Panc1 (cell line): ENCODE results near the gene H2AZ2. TPM values are rescaled to one million over a fixed set of nuclear protein-coding genes. Genes with fewer than 3 reads are reported as not detected.
"Not testable (repeated sequence)": the region's sequence is repeated elsewhere in the genome, so short reads cannot be mapped to it uniquely, and the experiment has no call there.

Source experiments
- ATAC-seq: fragments of 200-7000 bp; cut with Tn5 transposase; 2 replicates; pipeline ENCODE4 v1.9.1; 2020; ENCODE audit warnings: mild to moderate bottlenecking, moderate library complexity
- BruUV-seq: library from RNA; stranded (reverse); fragments of 400-500 nt; replicated peaks from 2 replicates; lab custom pipeline; 2021; lab: Mats Ljungman, UMichigan
- CTCF ChIA-PET: fragments of 300-600 bp; sonication (Branson Sonifier 250); formaldehyde crosslinking; loops from one replicate; lab custom pipeline; 2022; ENCODE audit warnings: antibody characterized with exemption; lab: Charles Lee
- POLR2A ChIA-PET: fragments of 300-600 bp; sonication (Branson Sonifier 250); formaldehyde crosslinking; loops from one replicate; lab custom pipeline; 2022; ENCODE audit warnings: antibody characterized with exemption; lab: Charles Lee
- DNase-seq: peaks from one replicate; pipeline ENCODE4 v3.0.0-alpha.2; 2010; ENCODE audit warnings: low read depth, low spot score
- H3K27ac ChIP-seq: 2 replicates; pipeline ENCODE4 v1.5.1; 2011; ENCODE audit warnings: mild to moderate bottlenecking, low read length, inconsistent platforms
- H3K27me3 ChIP-seq: fragments of 200-500 bp; sonication (Bioruptor generic); 2 replicates; pipeline ENCODE4 v1.6.0; 2014; ENCODE audit warnings: low read length, inconsistent platforms; ENCODE audit not compliant: control insufficient read depth, insufficient read depth
- H3K36me3 ChIP-seq: fragments of 200-500 bp; sonication (Bioruptor generic); 2 replicates; pipeline ENCODE4 v1.5.1; 2014; ENCODE audit warnings: inconsistent platforms, mild to moderate bottlenecking, low read length, moderate library complexity; ENCODE audit not compliant: control insufficient read depth, insufficient read depth
- H3K4me1 ChIP-seq: 2 replicates; pipeline ENCODE4 v1.5.1; 2011; ENCODE audit warnings: inconsistent platforms, mild to moderate bottlenecking, low read length, moderate library complexity; ENCODE audit not compliant: control insufficient read depth, insufficient read depth
- H3K4me3 ChIP-seq, 2 experiments: 2 replicates each; pipeline ENCODE4 v1.5.1; 2011 to 2012; ENCODE audit warnings: low read depth in 2 of 2, low read length in 2 of 2, mild to moderate bottlenecking in 2 of 2, inconsistent platforms in 1 of 2, moderate library complexity in 1 of 2
- H3K9me3 ChIP-seq: fragments of 200-500 bp; sonication (Bioruptor generic); 2 replicates; pipeline ENCODE4 v1.5.1; 2014; ENCODE audit warnings: low read depth, mild to moderate bottlenecking, inconsistent platforms, low read length, moderate library complexity; ENCODE audit not compliant: control insufficient read depth, insufficient read depth
- POLR2AphosphoS5 ChIP-seq: IDR thresholded peaks from 2 replicates; pipeline ENCODE4 v1.6.1; 2012; ENCODE audit warnings: mild to moderate bottlenecking, low read depth, low read length, moderate library complexity
- REST ChIP-seq, 2 experiments: IDR thresholded peaks; 2 replicates each; pipeline ENCODE4 v1.6.1; 2011 to 2012; ENCODE audit warnings: low read depth in 2 of 2, control low read depth in 1 of 2, low read length in 1 of 2, mild to moderate bottlenecking in 1 of 2, moderate library complexity in 1 of 2; ENCODE audit not compliant: insufficient read depth in 1 of 2
- SIN3A ChIP-seq: IDR thresholded peaks from 2 replicates; pipeline ENCODE4 v1.6.1; 2012; ENCODE audit warnings: low read depth, mild to moderate bottlenecking, low read length, moderate library complexity, borderline replicate concordance; ENCODE audit not compliant: insufficient read depth
- TCF7L2 ChIP-seq: IDR thresholded peaks from 2 replicates; pipeline ENCODE4 v1.6.1; 2011; ENCODE audit warnings: mild to moderate bottlenecking, low read depth, low read length, inconsistent platforms
- in situ Hi-C: cut with HindIII; loops from 2 replicates; pipeline ENCODE4 v1.10.0; 2016; ENCODE audit warnings: low sequenced_read_pairs, low pct_unique_long_range_greater_than_20kb
- intact Hi-C: fragments of 100-400 bp; cut with micrococcal nuclease; formaldehyde crosslinking; loops from one replicate; pipeline ENCODE4 v1.10.0; 2022; ENCODE audit not compliant: unreplicated experiment
- total RNA-seq: library from RNA; stranded (reverse); gene quantifications from one replicate; pipeline ENCODE4 v1.2.1, GENCODE V29; 2021; ENCODE audit not compliant: unreplicated experiment
- TF ChIP-seq, protein P1 (sequence below): fragments of 450-650 bp; IDR thresholded peaks from 2 replicates; pipeline ENCODE4 v1.5.1; 2017; ENCODE audit warnings: mild to moderate bottlenecking

The H2AZ2 gene
- total RNA-seq, 1 experiment from 2014 or later = 319 TPM

DNA sequence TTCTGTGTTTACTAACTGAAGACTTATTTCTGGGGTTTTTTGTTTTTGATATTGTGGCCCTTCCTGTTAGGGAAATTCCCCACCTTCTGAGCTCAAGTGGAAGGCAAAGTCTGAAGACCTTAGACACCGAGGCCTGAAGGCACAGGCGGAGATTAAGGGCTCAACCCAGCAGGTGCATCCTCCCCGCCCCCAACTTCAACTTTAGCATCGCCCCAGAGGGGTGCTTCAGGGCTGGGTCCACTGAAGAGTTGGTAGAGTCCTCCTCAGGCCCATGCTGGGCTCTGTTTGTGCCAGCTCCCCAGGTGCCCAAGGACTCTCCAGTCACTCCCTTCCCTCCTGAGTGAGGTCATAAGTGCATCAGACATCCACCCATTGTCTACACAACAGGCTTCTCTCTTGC lies 60.8 kb downstream of the H2AZ2 start:
- CTCF ChIA-PET = no interaction called here
- DNase-seq = no peak

DNA sequence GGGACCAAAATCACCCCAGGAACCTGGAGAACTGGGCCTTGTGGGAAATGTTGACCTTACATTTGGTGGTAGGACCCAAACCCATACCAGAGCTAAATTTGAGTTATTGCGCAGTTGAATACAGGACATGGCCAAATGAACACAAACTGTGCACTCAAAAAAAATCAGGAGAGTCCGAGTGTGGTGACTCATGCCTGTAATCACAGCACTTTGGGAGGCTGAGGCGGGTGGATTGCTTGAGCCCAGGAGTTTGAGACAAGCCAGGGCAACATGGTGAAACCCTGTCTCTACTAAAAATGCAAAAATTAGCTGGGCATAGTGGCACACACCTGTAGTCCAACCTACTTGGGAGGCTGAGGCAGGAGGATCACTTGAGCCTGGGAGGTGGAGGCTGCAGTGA lies 62.7 kb downstream of the H2AZ2 start:
- POLR2A ChIA-PET = interaction anchor here (0.6 kb wide), 1 partner anchor 87 kb away, joined by 3 read pairs; no protein-coding TSS in a partner anchor
- H3K36me3 ChIP-seq, H3K9me3 ChIP-seq, intact Hi-C loops, in situ Hi-C loops, BruUV-seq, CTCF ChIA-PET, H3K4me1 ChIP-seq, DNase-seq, H3K27ac ChIP-seq, ATAC-seq, H3K27me3 ChIP-seq, H3K4me3 ChIP-seq: not testable (repeated sequence)

More for the DNA sequence above, 60.8 kb downstream of the H2AZ2 start:
- intact Hi-C loops (no loop called here), in situ Hi-C loops (no loop called here)
- ATAC-seq = no peak
- Histone ChIP-seq H3K27ac (no peak overlapping the region), H3K36me3 (no peaks in the 10 kb centered on the region), H3K4me3 (no peak overlapping the region), H3K9me3 (peaks cover 7% of the 10 kb centered on the region), H3K4me1 (0 out of 2 replicates have a peak, but pooled peaks cover 2% of the 10 kb centered on the region), H3K27me3 (no peaks in the 10 kb centered on the region)
- POLR2A ChIA-PET = interaction anchor here (0.6 kb wide), 1 partner anchor 23 kb away, joined by 9 read pairs; no protein-coding TSS in a partner anchor
- TF ChIP-seq REST (IDR thresholded peaks at IDR 0.05; ENCODE audit: insufficient read depth in 1 of 2, low read depth in 2 of 2, low read length in 1 of 2) = no peak
- TF ChIP-seq SIN3A = no peak
- no TSS peak for BruUV-seq

GRCh38 chr7:44784364-44784763 lies 63.5 kb downstream of the H2AZ2 start:
- BruUV-seq = no TSS peak
- ATAC-seq (peak; percentile 30), DNase-seq (no peak)
- no peaks in the 10 kb centered on the region for H3K4me1 ChIP-seq
- CTCF ChIA-PET = no interaction called here
- peaks cover 7% of the 10 kb centered on the region for H3K9me3 ChIP-seq
- H3K36me3 ChIP-seq = no peaks in the 10 kb centered on the region
- in situ Hi-C loops (no loop called here), intact Hi-C loops (no loop called here)
- TF ChIP-seq, protein P1, sequence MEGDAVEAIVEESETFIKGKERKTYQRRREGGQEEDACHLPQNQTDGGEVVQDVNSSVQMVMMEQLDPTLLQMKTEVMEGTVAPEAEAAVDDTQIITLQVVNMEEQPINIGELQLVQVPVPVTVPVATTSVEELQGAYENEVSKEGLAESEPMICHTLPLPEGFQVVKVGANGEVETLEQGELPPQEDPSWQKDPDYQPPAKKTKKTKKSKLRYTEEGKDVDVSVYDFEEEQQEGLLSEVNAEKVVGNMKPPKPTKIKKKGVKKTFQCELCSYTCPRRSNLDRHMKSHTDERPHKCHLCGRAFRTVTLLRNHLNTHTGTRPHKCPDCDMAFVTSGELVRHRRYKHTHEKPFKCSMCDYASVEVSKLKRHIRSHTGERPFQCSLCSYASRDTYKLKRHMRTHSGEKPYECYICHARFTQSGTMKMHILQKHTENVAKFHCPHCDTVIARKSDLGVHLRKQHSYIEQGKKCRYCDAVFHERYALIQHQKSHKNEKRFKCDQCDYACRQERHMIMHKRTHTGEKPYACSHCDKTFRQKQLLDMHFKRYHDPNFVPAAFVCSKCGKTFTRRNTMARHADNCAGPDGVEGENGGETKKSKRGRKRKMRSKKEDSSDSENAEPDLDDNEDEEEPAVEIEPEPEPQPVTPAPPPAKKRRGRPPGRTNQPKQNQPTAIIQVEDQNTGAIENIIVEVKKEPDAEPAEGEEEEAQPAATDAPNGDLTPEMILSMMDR = no peak
- TF ChIP-seq REST (IDR thresholded peaks at IDR 0.05; ENCODE audit: insufficient read depth in 1 of 2, low read depth in 2 of 2, low read length in 1 of 2) = no peak
- no peak for TF ChIP-seq TCF7L2
- no peak for TF ChIP-seq SIN3A
- TF ChIP-seq POLR2AphosphoS5 = no peak
- no peaks in the 10 kb centered on the region for H3K27me3 ChIP-seq
- POLR2A ChIA-PET = no interaction called here
- H3K4me3 ChIP-seq = no peak overlapping the region
- no peak overlapping the region for H3K27ac ChIP-seq
